GM21367 (cell line): ENCODE results near the gene C10orf67.
"Not testable (repeated sequence)": the region's sequence is repeated elsewhere in the genome, so short reads cannot be mapped to it uniquely, and the experiment has no call there.

Experiments used
- ATAC-seq: cut with Tn5 transposase; IDR thresholded peaks from one replicate; pipeline ENCODE4 v1.9.1; 2021; ENCODE audit not compliant: unreplicated experiment

Gene C10orf67

GRCh38 chr10:23326544-23327307 is 17.9 kb downstream of the C10orf67 start:
- ATAC-seq, result no peak

DNA sequence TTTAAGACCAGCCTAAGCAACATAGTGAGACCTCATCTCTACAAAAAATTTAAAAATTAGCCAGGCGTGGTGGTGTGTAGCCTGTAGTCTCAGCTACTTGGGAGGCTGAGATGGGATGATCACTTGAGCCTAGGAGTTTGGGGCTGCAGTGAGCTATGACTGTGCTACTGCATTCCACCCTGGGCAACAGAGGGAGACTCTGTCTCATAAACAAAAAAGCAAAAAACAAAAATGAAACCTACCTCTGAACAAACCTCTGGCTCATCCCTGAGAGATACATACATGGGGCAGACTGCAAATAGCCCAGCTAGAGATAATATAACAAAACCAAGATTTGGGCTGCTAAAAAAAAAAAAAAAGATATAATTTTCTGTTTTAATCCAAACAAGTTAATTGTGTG is 19.5 kb downstream of the C10orf67 start:
- peak; percentile 95 for ATAC-seq

- no peak for ATAC-seq
Measured at GRCh38 chr10:23324351-23324750, 20.2 kb downstream of the C10orf67 start.

GRCh38 chr10:23322082-23322481 is 22.5 kb downstream of the C10orf67 start:
- ATAC-seq, result no peak

DNA sequence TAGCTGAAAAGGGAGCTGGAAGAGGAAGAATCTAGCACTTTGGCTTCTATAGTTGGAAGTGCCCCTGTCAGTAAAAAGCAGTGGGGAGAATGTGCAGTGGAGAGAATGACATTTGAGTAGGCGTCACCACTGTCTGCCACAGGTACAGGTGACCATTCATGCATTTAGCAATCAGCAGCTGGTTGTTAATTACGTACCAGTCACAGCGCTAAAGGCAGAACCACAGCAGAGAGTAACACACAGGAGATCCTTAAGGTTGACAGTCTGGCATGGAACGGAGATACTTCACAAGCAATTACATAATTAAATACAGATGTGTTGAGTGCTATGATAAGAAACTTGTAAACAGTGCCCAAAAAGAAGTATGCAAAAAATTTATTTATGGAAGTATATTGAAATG is 24.8 kb downstream of the C10orf67 start:
- no peak for ATAC-seq

DNA sequence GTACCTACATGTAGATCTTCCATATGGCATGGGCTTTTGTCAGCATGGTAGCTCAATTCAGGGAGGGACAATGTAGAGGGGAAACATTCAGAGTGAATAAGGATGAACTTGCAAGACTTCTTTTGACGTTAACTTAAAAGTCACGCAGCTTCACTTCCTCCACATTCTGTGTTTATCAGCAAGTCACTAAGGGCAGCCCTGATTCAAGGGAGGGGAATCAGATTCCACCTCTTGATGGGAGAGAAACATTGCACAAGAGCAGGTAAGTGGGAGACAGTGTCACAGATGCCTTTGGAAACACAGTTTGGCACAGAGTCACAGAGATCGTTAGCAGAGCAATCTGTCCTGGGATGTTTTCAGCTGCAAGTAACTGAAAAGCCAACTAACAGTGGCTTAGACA is 26.2 kb downstream of the C10orf67 start:
- no peak for ATAC-seq

DNA sequence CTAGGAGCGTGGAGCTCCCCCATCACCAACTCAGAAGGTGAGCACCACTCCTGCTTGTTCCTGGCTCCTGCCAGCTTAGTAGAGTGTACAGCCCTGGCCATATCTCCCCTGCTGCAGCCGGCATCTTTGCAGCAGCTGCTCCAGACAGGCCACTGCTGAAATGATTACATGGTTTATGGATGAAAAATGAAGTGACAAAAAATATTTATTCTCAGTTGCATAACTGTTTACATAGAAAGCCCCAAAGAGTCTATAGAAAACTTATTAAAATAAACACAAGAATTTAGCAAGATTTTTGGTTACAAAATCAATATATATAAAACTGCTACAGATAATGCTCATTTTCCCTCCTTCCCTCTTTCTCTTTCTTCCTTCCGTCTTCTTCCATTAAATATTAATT is 27.2 kb downstream of the C10orf67 start:
- ATAC-seq, result no peak

- ATAC-seq, result no peak
Measured at GRCh38 chr10:23316406-23316805, 28.2 kb downstream of the C10orf67 start.

DNA sequence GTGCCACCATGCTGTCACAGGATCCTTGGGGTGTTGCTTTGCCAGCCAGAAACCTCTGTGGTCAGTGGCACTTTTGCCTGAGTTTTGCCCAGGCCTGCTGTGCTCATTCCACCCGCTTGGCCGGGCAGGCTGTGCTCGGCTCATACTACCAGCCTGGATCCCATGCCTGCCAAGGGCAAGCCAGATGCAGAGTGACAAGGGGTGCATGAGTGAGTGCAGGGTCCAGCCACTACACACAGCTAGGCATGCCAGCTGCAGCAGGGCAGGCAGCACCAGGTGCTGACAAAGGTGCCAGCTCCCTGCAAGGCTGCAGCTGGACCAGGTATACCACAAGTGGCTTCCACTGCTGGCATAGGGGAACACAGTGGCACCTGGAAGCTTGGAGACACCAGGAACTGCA is 28.6 kb downstream of the C10orf67 start:
- ATAC-seq, result no peak

GRCh38 chr10:23314835-23315239 is 29.8 kb downstream of the C10orf67 start:
- ATAC-seq, result no peak

DNA sequence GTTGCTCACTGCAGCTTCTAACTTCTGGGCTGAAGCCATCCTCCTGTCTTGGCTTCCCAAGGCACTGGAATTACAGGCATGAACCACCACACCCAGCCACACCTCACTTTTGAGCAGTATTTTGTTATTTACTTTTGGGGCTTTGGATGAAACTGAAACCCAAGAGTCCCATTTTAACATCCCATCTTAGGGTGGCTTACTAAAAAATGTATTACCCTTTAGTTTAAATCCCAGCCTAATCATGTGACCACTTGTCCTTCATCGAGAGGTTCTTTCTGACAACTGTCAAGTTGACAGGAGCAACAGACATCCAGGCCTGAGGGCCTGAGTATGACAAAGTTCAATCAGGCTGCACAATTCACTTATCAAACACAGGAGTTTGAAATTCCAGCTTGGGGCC is 33.6 kb downstream of the C10orf67 start:
- ATAC-seq, result no peak

- ATAC-seq, result no peak
Measured at GRCh38 chr10:23310404-23310803, 34.2 kb downstream of the C10orf67 start.

- not testable (repeated sequence) for ATAC-seq
Measured at GRCh38 chr10:23299961-23300360, 44.6 kb downstream of the C10orf67 start.

- ATAC-seq, result no peak
Measured at GRCh38 chr10:23294638-23295247, 49.9 kb downstream of the C10orf67 start.

DNA sequence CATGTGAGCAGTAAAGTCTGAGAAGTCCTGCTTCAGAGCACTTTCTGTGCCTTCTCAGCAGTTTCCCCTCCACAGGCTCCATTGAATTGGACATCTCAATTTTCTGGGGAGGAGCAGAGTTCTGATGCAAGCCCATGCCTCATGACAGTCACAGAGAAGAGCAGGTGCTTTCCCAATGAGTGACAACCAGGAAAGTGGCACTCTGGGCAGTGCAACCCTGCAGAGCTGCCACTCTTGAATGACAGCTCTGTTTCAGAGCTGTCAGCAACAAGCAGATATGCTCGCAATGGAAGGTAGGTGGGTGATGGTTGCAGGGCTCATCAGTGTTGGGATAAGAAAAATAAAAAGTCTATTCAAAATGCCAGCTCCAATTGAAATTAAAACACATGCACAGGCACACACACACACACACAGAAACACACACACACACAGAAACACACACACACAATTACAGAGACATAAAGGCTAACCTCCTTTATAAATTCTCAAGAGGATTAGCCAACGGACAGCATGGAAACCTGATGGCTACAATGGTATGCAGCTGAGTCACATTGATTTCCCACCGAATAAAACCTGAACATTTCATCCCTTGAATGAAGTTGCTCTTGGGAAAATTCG is 50.5 kb downstream of the C10orf67 start:
- ATAC-seq, result no peak

- ATAC-seq, result peak; percentile 97
Measured at GRCh38 chr10:23293145-23293724, 51.4 kb downstream of the C10orf67 start.

DNA sequence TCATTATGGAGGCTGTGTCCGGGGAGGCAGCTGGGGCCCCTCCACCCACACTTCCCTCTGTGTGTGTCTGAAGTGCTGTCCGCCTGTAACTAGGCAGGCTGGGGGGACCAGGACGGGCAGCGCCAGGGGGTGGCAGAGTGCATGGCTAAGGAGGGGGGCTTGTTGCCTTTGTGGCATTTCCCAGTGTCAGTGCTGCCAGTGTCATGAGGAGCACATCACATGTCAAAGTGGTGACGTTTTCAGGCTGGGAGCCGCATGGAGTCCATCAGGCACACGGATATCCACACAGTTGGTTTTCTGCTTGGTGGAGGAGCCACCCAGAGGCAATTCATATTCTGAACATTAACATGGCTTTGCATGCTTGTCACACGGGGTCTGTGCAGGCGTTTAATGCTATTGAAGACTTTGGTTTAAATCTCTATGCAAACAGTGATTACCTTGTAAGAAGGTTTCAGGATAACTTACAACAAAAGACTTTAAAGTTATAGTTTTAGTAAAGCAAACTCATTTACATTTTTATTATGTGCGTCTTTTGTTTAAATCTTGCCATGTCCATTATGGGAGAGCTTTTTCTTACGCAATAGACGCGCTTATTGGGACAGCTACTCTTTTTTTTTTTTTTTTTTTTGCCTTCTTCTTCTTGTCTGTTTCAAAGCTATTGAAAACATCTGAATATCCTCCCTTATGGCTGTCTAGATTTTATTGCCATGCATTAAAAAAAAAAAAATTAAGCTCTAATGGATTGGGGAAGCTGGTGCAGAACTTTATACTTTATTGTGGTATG is 52.9 kb downstream of the C10orf67 start:
- ATAC-seq, result no peak

DNA sequence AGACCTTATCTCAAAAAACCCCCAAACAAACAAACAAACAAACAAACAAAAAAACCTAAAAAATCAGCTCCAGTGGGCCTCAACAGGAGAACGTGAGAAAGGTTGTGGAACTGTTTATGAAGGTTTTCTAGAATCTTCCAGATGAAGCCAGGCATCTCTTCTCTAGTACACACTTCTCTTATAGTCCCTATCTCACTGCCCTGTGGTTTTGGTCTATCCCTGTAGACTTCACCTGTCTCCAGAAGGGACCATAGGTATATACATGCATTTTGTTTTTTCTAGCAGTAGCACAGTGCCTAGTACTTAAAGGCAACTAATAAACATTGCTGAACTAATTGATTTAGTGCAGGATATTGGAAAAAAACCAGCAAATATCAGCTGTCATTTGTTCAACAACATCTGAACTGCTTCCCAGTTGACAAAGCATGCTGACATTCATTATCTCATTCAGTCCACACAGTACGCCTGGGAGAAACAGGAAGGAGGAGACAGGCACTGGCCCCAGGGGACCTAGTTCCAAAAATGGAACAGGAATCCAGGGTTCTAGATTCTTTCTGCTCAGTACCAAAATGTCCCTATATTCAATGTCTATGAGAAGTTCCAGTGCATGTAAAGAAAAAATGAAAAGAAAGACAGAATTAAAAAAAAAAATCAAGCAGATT is 59.8 kb downstream of the C10orf67 start:
- ATAC-seq, result no peak

DNA sequence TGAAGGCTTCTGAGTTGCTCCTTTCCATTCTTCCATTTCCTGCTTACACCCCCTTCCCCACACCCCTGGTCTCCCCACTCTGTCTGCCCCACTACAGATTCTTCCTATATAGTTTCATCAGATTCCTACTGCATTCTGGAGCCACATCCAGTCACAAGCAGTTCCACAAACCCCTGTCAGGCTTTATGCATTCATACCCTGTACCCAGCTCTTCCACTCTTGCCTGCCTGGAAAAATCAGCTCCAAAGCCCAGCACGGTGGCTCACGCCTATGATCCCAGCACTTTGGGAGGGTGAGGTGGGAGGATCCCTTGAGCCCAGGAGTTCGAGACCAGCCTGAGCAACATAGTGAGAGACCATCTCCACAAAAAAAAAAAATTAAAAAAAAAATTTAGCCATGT is 60.4 kb downstream of the C10orf67 start:
- ATAC-seq, result no peak

GRCh38 chr10:23283680-23284079 is 60.9 kb downstream of the C10orf67 start:
- no peak for ATAC-seq

DNA sequence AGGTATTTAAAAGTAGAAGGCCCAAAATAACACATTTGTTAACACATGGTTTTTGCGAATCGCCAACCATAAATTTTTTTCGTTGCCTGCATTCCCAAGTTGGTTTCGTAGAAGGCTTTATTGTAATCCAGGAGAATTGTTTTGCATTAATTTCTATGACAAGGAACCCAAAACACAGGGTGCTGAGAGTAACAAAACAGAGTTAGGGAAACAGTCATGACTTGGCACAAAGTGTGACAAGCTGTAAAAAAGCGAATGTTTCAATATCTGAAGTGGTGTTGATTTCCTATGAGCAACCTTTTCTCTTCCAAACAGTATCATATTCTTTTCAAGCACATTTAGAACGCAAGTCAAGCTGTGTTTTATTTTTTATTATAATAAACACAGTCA is 63.6 kb downstream of the C10orf67 start:
- no peak for ATAC-seq
